A549 (cell line): ENCODE data around the gene LRFN4. TPM values are rescaled to one million over a fixed set of nuclear protein-coding genes. Genes with fewer than 3 reads are reported as not detected.

ENCODE experiments used
- ATAC-seq, 2 experiments: fragments of 200-7000 bp in 1 of 2; fragments of >200 bp in 1 of 2; cut with Nextera tagmentation in 1 of 2; cut with Tn5 transposase in 1 of 2; 3 replicates each; pipeline versions ENCODE4 v1.8.0 to v1.9.1; 2018 to 2020; ENCODE audit warnings: mild to moderate bottlenecking in 1 of 2, moderate library complexity in 1 of 2
- CTCF ChIA-PET: fragments of 300-600 bp; sonication (Branson Sonifier 250); formaldehyde crosslinking; extraction: SDS; loops from one replicate; lab custom pipeline; 2021; ENCODE audit warnings: antibody characterized with exemption, inconsistent platforms; lab: Yijun Ruan, JAX
- POLR2A ChIA-PET: fragments of 350-600 bp; formaldehyde crosslinking; extraction: SDS; loops from one replicate; lab custom pipeline; 2021; ENCODE audit warnings: antibody characterized with exemption, inconsistent platforms; lab: Yijun Ruan, JAX
- DNase-seq, 2 experiments: peaks; one replicate each; pipeline versions ENCODE4 v3.0.0 to v3.0.0-alpha.2; 2011 to 2016; ENCODE audit warnings: low read depth in 1 of 2, low spot score in 1 of 2
- FAIRE-seq: peaks from 2 replicates; lab custom pipeline; 2011; peaks lifted over from hg19 to GRCh38; lab: Jason Lieb, UNC
- H3K27ac ChIP-seq, 2 experiments: fragments of >200 bp; sonication (Bioruptor Twin); formaldehyde crosslinking; 3 replicates each; pipeline ENCODE4 v1.5.1; 2016 to 2017
- H3K4me1 ChIP-seq: fragments of >200 bp; sonication (Bioruptor Twin); formaldehyde crosslinking; 3 replicates; pipeline ENCODE4 v1.6.1; 2016
- H3K4me2 ChIP-seq: fragments of >200 bp; sonication (Bioruptor Twin); formaldehyde crosslinking; 3 replicates; pipeline ENCODE4 v1.6.1; 2016
- H3K4me3 ChIP-seq: fragments of >200 bp; sonication (Bioruptor Twin); formaldehyde crosslinking; 3 replicates; pipeline ENCODE4 v1.5.1; 2016
- H3K9me3 ChIP-seq: fragments of >200 bp; sonication (Bioruptor Twin); formaldehyde crosslinking; 3 replicates; pipeline ENCODE4 v1.6.1; 2016
- CBX8 ChIP-seq: fragments of 200-600 bp; sonication (generic); IDR thresholded peaks from 2 replicates; pipeline ENCODE4 v1.6.1; 2016
- CEBPB ChIP-seq, 2 experiments: fragments of >200 bp in 1 of 2; sonication (Bioruptor Twin) in 1 of 2; formaldehyde crosslinking in 1 of 2; IDR thresholded peaks; 2 replicates each; pipeline ENCODE4 v1.6.1; 2012 to 2016
- CHD2 ChIP-seq: fragments of 150-350 bp; IDR thresholded peaks from 2 replicates; pipeline ENCODE4 v1.6.1; 2014; ENCODE audit warnings: low read length; ENCODE audit not compliant: partially characterized antibody
- EHF ChIP-seq: fragments of 250-450 bp; sonication (Bioruptor Pico); IDR thresholded peaks from 2 replicates; pipeline ENCODE4 v1.5.0; 2020; ENCODE audit warnings: mild to moderate bottlenecking
- ELK1 ChIP-seq: fragments of 150-350 bp; IDR thresholded peaks from 2 replicates; pipeline ENCODE4 v1.6.1; 2014; ENCODE audit warnings: low read depth, mild to moderate bottlenecking, low read length
- EP300 ChIP-seq, 2 experiments: fragments of >200 bp; sonication (Bioruptor Twin); formaldehyde crosslinking; IDR thresholded peaks; 2 replicates in 1 of 2; 3 replicates in 1 of 2; pipeline ENCODE4 v1.6.1; 2016 to 2017
- ESRRA ChIP-seq: fragments of 150-350 bp; IDR thresholded peaks from 2 replicates; pipeline ENCODE4 v1.6.1; 2014; ENCODE audit warnings: mild to moderate bottlenecking, low read length, borderline replicate concordance
- HMGXB4 ChIP-seq: fragments of 250-450 bp; sonication (Bioruptor Pico); IDR thresholded peaks from 2 replicates; pipeline ENCODE4 v1.5.0; 2021; ENCODE audit warnings: mild to moderate bottlenecking, moderate library complexity, borderline replicate concordance
- HOXA7 ChIP-seq: fragments of 250-450 bp; sonication (Bioruptor Pico); IDR thresholded peaks from 2 replicates; pipeline ENCODE4 v1.5.0; 2020; ENCODE audit warnings: mild to moderate bottlenecking, moderate library complexity
- KDM1A ChIP-seq: fragments of 200-600 bp; sonication (generic); IDR thresholded peaks from 2 replicates; pipeline ENCODE4 v1.6.1; 2016; ENCODE audit warnings: low read depth, mild to moderate bottlenecking
- KDM5A ChIP-seq: fragments of 200-600 bp; sonication (generic); IDR thresholded peaks from 2 replicates; pipeline ENCODE4 v1.6.1; 2016; ENCODE audit warnings: antibody characterized with exemption, mild to moderate bottlenecking
- MAFK ChIP-seq: fragments of 450-650 bp; IDR thresholded peaks from 2 replicates; pipeline ENCODE4 v1.6.1; 2014; ENCODE audit not compliant: partially characterized antibody
- MYC ChIP-seq: IDR thresholded peaks from 2 replicates; pipeline ENCODE4 v1.6.1; 2012; ENCODE audit warnings: mild to moderate bottlenecking, inconsistent platforms, low read length, improper control_type of control experiment, borderline replicate concordance
- NFE2L2 ChIP-seq: fragments of 150-350 bp; conservative IDR thresholded peaks from 2 replicates; pipeline ENCODE4 v1.6.1; 2014; ENCODE audit warnings: low read length
- NPAS2 ChIP-seq: fragments of 250-450 bp; sonication (Bioruptor Pico); IDR thresholded peaks from 2 replicates; pipeline ENCODE4 v1.8.0; 2022; ENCODE audit warnings: mild to moderate bottlenecking, moderate library complexity, borderline replicate concordance
- PBX3 ChIP-seq: IDR thresholded peaks from 2 replicates; pipeline ENCODE4 v1.6.1; 2012
- PHF8 ChIP-seq: fragments of 200-600 bp; sonication (generic); IDR thresholded peaks from 2 replicates; pipeline ENCODE4 v1.6.1; 2016; ENCODE audit warnings: low read depth, mild to moderate bottlenecking, antibody characterized with exemption, moderate library complexity, borderline replicate concordance
- RCOR1 ChIP-seq: fragments of 150-350 bp; IDR thresholded peaks from 2 replicates; pipeline ENCODE4 v1.6.1; 2014; ENCODE audit warnings: antibody characterized with exemption, low read length, low read depth
- REST ChIP-seq: fragments of 200-600 bp; sonication (generic); IDR thresholded peaks from 2 replicates; pipeline ENCODE4 v1.6.1; 2016; ENCODE audit warnings: antibody characterized with exemption, mild to moderate bottlenecking, moderate library complexity
- RNF2 ChIP-seq: fragments of 200-600 bp; sonication (generic); IDR thresholded peaks from 2 replicates; pipeline ENCODE4 v1.6.1; 2016; ENCODE audit warnings: low read depth, mild to moderate bottlenecking, antibody characterized with exemption, moderate library complexity, borderline replicate concordance
- SMC3 ChIP-seq: fragments of >200 bp; sonication (Bioruptor Twin); formaldehyde crosslinking; IDR thresholded peaks from 3 replicates; pipeline ENCODE4 v1.6.1; 2018; ENCODE audit warnings: inconsistent platforms
- TFCP2L1 ChIP-seq: fragments of 250-450 bp; sonication (Bioruptor Pico); IDR thresholded peaks from 2 replicates; pipeline ENCODE4 v1.5.0; 2021; ENCODE audit warnings: mild to moderate bottlenecking
- TP53 ChIP-seq: fragments of 250-450 bp; sonication (Bioruptor Pico); IDR thresholded peaks from 2 replicates; pipeline ENCODE4 v1.5.0; 2021; ENCODE audit warnings: mild to moderate bottlenecking, moderate library complexity
- ZC3H11A ChIP-seq: fragments of 450-650 bp; IDR thresholded peaks from 2 replicates; pipeline ENCODE4 v1.6.1; 2014; ENCODE audit warnings: antibody characterized with exemption, mild to moderate bottlenecking
- ZNF302 ChIP-seq: fragments of 250-450 bp; sonication (Bioruptor Pico); IDR thresholded peaks from 2 replicates; pipeline ENCODE4 v1.9.0; 2021; ENCODE audit warnings: inconsistent platforms, mild to moderate bottlenecking, moderate library complexity
- WGBS: methylation state at CpG from one replicate; pipeline ENCODE4 v1.1.6; 2017; ENCODE audit errors: missing lambda C conversion rate; 5-methylcytosine and 5-hydroxymethylcytosine counted together
- polyA plus RNA-seq, 4 experiments: library from polyadenylated mRNA; depleted of rRNA in 3 of 4; stranded (reverse); fragments of >200 nt; fragmentation: RNase III in 1 of 4; extraction: RNeasy Plus Mini Kit Qiagen cat#74134 plus additional on column Dnase treatment in 1 of 4; gene quantifications; 2 replicates in 3 of 4; 3 replicates in 1 of 4; pipeline ENCODE4 v1.2.3, GENCODE V29; 2011 to 2017

Gene LRFN4
- polyA plus RNA-seq, 2 of the 4 experiments (the other 2 are of a cell fraction) = 8.8 to 50.0 TPM

DNA sequence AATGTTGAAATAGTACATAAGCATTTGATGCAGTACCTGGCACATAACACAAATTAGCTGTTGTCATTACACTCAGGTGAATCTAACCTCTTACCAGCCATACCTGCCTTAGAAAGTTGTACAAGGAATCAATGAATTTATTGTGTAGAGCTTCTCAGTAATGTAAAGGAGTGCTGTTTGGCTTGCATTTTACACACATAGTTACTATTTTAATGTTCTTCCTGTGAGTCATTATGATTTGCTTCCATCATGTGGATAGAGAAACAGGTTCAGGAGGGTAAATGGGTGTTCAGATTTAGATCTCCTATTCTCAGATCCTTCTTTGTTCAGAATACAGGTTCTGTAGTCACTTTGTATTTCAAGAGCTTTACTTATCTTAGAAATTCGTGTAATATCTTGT is 41.2 kb upstream of the LRFN4 start:
- Histone ChIP-seq H3K4me2 (no peak overlapping the region), H3K4me3 (no peak overlapping the region), H3K27ac (no peak overlapping the region), H3K4me1 (no peaks in the 10 kb centered on the region), H3K9me3 (no peaks in the 10 kb centered on the region)
- CTCF ChIA-PET = interaction anchor here (1.0 to 1.9 kb wide), 2 partner anchors 18 to 51 kb away, joined by 3 to 8 read pairs; no protein-coding TSS in a partner anchor
- FAIRE-seq (no peak), ATAC-seq (no peak), DNase-seq (no peak)
- TF ChIP-seq HMGXB4 (no peak), MAFK (no peak), ZNF302 (CRISPR knock-in tag) (no peak), ESRRA (no peak), PBX3 (no peak), CEBPB (IDR thresholded peaks at IDR 0.05) (no peak), EP300 (IDR thresholded peaks at IDR 0.05) (no peak), NPAS2 (CRISPR knock-in tag) (no peak), KDM1A (no peak), ZC3H11A (no peak), EHF (CRISPR knock-in tag) (no peak), NFE2L2 (no peak), KDM5A (no peak)
- POLR2A ChIA-PET = no interaction called here
- 51% methylated on average over 1 of the region's 1 CpG for WGBS

DNA sequence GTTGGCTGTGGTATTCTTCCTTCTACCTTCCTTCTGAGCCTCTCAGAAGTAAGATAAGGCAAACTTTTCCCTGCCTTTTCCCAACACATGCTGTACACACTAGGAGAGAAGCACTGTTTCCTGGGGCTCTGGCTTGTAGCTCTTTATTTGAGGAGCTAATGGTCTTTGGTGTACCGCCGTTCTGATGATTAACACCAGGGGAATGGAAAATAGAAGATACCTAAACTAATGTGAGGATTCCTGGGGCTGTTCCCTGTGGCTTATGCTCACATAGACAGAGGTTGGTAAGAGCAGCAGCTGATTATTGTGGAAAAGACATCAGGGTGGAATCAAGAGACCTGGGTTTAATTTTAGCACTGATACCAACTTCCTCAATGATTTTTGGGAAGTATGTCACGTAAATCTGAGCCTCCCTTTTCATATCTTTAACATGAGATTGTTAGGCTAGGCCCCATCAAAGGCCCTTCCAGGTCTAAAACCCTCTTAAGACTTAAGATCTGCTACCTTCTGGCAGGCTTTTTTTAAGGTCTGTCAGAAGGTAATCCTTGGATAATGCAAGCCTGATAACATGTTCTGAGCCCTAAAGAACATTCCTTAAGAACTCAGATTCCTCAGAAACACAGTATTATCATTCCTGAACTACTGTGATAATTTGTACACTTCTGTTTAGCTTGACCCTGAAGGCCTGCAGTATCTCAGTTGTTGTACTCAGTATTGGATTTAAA is 38.5 kb upstream of the LRFN4 start:
- Histone ChIP-seq H3K4me2 (no peak overlapping the region), H3K4me1 (no peaks in the 10 kb centered on the region), H3K4me3 (no peak overlapping the region), H3K9me3 (no peaks in the 10 kb centered on the region), H3K27ac (no peak overlapping the region)
- ChIA-PET CTCF (interaction anchor here (0.5 to 1.5 kb wide), 6 partner anchors 8 to 465 kb away, joined by 3 to 6 read pairs (median 4); no protein-coding TSS in a partner anchor), POLR2A (no interaction called here)
- no peak for FAIRE-seq
- ATAC-seq = no peak
- TF ChIP-seq SMC3 = no peak
- no peak for TF ChIP-seq ZNF302 (CRISPR knock-in tag)
- no peak for TF ChIP-seq PHF8
- TF ChIP-seq RCOR1 = no peak
- no peak for TF ChIP-seq KDM5A
- TF ChIP-seq PBX3 = no peak
- TF ChIP-seq EHF (CRISPR knock-in tag) = no peak
- no peak for DNase-seq
- 96% methylated on average over 3 of the region's 3 CpGs for WGBS

DNA sequence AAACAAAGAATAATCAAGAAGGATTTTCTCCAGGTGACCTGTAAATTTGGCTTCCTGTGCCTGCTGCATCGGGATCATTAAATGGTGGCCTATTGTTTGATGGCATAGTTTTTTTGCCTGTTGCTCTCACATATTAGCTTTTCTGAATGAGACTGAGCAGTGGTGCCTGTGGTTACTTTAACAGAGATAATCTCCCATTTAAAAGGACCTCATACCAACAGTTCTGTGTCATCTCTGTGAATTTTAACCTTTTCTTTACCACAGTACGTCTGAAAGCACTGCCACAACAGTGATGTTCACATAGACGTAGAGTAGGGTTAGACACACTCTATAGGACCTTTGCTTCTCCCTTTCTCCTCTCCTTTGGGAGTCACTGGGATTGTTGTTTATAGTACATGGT is 36.5 kb upstream of the LRFN4 start:
- ChIA-PET CTCF (interaction anchor here (0.8 to 3.6 kb wide), 4 partner anchors 10 to 328 kb away, joined by 3 to 16 read pairs (median 3); no protein-coding TSS in a partner anchor), POLR2A (no interaction called here)
- DNase-seq (no peak), FAIRE-seq (no peak), ATAC-seq (no peak)
- no peaks in the 10 kb centered on the region for H3K4me1 ChIP-seq
- H3K4me3 ChIP-seq = no peak overlapping the region
- no peak overlapping the region for H3K27ac ChIP-seq
- WGBS = 85% methylated on average over 3 of the region's 3 CpGs
- H3K4me2 ChIP-seq = no peak overlapping the region
- H3K9me3 ChIP-seq = no peaks in the 10 kb centered on the region
- TF ChIP-seq CBX8 = no peak
- no peak for TF ChIP-seq REST
- TF ChIP-seq CHD2 = no peak
- TF ChIP-seq TFCP2L1 (CRISPR knock-in tag) = no peak
- TF ChIP-seq MYC = no peak
- no peak for TF ChIP-seq HOXA7 (CRISPR knock-in tag)
- TF ChIP-seq RNF2 = no peak
- no peak for TF ChIP-seq RCOR1
- no peak for TF ChIP-seq TP53 (CRISPR knock-in tag)
- no peak for TF ChIP-seq ELK1
